ENCODE measurements around the gene KLF16. TPM values are rescaled to one million over a fixed set of nuclear protein-coding genes. Genes with fewer than 3 reads are reported as not detected.

The KLF16 gene
- polyA plus RNA-seq, 1 donor: 13.6 TPM

- no peak for DNase-seq
These were observed 9.3 kb downstream of the KLF16 start for GRCh38 chr19:1854039-1854541.

GRCh38 chr19:1853295-1854038 lies 9.9 kb downstream of the KLF16 start:
- no peak for DNase-seq

- DNase-seq: no peak
These were observed 10.7 kb downstream of the KLF16 start for GRCh38 chr19:1852581-1853128.

GRCh38 chr19:1851654-1852580 lies 11.5 kb downstream of the KLF16 start:
- DNase-seq: peak; percentile 77

- no peak for DNase-seq
These were observed 12.3 kb downstream of the KLF16 start for GRCh38 chr19:1850809-1851653.

GRCh38 chr19:1849886-1850398 lies 13.4 kb downstream of the KLF16 start:
- no peak for DNase-seq

GRCh38 chr19:1849132-1849474 lies 14.3 kb downstream of the KLF16 start:
- DNase-seq: no peak

GRCh38 chr19:1848399-1849131 lies 14.8 kb downstream of the KLF16 start, which contains the start of gene REXO1:
Gene REXO1, minus strand, starts transcription at chr19:1848483. Its CDS starts 125 bp downstream, at chr19:1848358.
- peak; percentile 95 for DNase-seq

GRCh38 chr19:1847684-1848398 lies 15.5 kb downstream of the KLF16 start:
- DNase-seq: peak; percentile 64

- DNase-seq: no peak
These were observed 16.1 kb downstream of the KLF16 start for GRCh38 chr19:1847348-1847683.

GRCh38 chr19:1846517-1847204 lies 16.7 kb downstream of the KLF16 start:
- no peak for DNase-seq

GRCh38 chr19:1845642-1846041 lies 17.7 kb downstream of the KLF16 start:
- no peak for DNase-seq

- DNase-seq: no peak
These were observed 18.3 kb downstream of the KLF16 start for GRCh38 chr19:1845125-1845515.

GRCh38 chr19:1844513-1845124 lies 18.8 kb downstream of the KLF16 start:
- no peak for DNase-seq

GRCh38 chr19:1843646-1844394 lies 19.6 kb downstream of the KLF16 start:
- DNase-seq: no peak

GRCh38 chr19:1843116-1843515 lies 20.3 kb downstream of the KLF16 start:
- no peak for DNase-seq

GRCh38 chr19:1841209-1841924 lies 22.0 kb downstream of the KLF16 start:
- no peak for DNase-seq

- no peak for DNase-seq
These were observed 22.8 kb downstream of the KLF16 start for GRCh38 chr19:1840541-1841115.

All from hindlimb muscle (tissue), 1 donor.